ENCODE measurements around the gene PLIN4. TPM values are rescaled to one million over a fixed set of nuclear protein-coding genes. Genes with fewer than 3 reads are reported as not detected.
"Not testable (repeated sequence)": the region's sequence is repeated elsewhere in the genome, so short reads cannot be mapped to it uniquely, and the experiment has no call there.

Gene PLIN4
- total RNA-seq, 2 donors from 2014 or later, result 0.08 TPM; not detected in 1

DNA sequence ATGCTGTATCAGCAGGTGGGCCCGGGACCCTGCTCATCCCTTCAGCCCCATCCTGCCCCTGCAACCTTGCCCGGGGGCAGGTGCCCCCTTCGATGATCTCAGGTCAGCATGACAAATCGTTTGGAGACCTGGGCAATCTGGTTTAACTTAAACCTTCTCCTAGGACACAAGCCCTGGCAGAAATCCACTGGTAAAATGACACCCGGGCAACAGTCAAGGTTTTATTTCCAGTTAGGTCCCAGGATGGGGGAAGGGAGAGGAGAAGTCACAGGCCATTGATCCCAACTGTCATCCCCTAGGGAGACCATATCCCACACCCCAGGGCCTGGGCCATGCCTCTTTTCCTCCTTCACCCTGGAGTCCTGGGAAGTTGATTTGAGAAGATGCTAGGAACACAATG, 18.5 kb upstream of the PLIN4 start:
- H3K36me3 Mint-ChIP-seq, result peaks cover 0 to 19% of the 10 kb centered on the region in 2 donors
- no peak for ATAC-seq
- no peak overlapping the region for H3K27ac Mint-ChIP-seq
- H3K9me3 Mint-ChIP-seq, result peaks cover 0 to 3% of the 10 kb centered on the region in 2 donors
- no peak for DNase-seq (ENCODE audit: low spot score in 2 of 2)

DNA sequence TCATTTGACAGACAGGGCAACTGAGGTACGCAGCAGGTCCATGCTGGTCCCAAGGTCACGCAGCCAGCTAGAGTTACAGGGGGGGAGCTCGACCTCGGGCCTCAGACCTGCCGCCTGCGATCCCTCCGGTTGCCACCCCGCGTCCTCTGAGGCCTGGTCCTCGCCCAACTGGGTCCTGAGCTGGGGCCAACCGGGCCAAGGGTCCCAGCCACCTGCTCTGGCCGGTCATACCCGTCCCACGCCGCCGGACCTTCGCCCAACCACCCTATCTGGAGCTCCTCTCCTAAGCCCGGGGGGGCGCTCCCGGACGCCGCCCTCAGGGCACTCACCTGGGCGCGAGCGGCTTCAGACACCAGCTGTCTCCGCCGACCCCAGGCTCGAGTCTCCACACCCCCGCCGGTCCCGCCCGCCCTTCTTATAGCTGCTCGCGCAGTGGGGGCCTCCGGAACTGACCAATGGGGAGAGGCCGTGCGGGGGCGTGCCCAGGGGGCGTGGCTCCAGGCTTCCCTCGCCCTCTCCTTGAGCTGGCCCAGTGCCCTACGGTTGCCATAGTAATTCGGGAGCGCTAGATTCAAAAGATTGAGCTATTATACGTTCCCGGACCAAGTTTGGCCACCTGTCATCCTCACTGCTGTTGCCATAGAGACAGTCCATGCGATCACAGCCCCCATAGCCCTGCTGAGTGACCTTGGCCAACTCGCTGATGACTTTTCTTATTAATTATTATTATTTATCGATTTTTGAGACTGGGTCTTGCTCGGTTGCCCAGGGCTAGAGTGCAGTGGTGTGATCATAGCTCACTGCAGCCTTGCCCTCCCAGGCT, 16.8 kb upstream of the PLIN4 start, which contains the start of gene PLIN5:
PLIN5 (minus strand) TSS at position 389 of the 823 bp plus-strand sequence. CDS start 1,150 bp downstream, outside the sequence.
- Mint-ChIP-seq H3K9me3 (no peaks in the 10 kb centered on the region), H3K27ac (no peak within 1 kb of the TSS), H3K36me3 (peaks cover 0 to 5% of the 10 kb centered on the region in 2 donors)
- ATAC-seq (peak; percentile 9 to 63), DNase-seq (ENCODE audit: low spot score in 2 of 2) (peak in 1 of 2 donors; percentile 39)

DNA sequence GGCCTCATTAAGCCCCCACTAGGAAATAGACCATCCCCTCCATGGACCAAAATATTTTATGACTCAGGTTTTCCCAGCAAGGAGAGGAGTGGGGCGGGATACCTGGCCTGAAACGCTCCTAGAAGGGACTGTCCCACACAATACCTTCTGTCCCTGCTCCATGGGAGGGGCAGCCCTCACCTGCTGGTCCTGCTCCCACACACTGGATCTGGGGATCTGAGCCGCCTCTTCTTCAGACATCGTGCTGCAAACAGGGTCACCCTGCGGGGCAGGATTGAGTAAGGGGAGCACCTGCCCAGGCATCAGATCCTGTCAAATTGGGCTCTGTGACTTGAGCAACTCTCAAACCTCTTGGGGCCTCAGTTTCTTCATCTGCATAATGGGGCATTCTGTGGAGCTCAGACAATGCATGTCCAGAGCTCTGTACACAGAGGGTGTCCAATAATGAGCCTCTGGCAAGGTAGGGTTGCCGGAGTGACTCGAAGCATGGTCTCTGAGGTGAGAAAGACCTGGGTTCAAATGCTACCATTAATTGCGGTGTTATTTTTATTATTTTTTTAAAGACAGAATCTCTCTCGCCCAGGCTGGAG, 15.6 kb upstream of the PLIN4 start:
- Mint-ChIP-seq H3K9me3 (no peaks in the 10 kb centered on the region), H3K36me3 (no peaks in the 10 kb centered on the region), H3K27ac (no peak overlapping the region)
- ATAC-seq (no peak), DNase-seq (ENCODE audit: low spot score in 2 of 2) (no peak)

DNA sequence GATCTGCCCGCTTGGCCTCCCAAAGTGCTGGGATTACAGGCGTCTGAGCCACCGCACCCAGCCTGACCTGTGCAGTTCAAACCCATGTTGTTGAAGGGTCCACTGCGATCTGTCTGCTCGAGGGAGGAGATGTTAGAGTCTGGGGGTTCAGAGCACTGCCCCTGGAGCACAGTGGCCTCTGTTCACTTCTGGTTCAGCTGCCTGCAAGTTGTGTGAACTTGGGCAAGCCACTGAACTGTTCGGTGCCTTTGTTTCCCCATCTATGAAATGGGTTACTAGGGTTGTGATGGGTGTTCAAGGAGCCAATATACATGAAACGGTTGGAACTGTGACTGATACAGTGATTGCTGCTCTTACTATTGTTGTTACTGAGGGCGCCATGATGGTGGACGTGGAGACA, 15.0 kb upstream of the PLIN4 start:
- Mint-ChIP-seq H3K9me3 (no peaks in the 10 kb centered on the region), H3K36me3 (no peaks in the 10 kb centered on the region), H3K27ac (no peak overlapping the region)
- no peak for ATAC-seq
- no peak for DNase-seq (ENCODE audit: low spot score in 2 of 2)

DNA sequence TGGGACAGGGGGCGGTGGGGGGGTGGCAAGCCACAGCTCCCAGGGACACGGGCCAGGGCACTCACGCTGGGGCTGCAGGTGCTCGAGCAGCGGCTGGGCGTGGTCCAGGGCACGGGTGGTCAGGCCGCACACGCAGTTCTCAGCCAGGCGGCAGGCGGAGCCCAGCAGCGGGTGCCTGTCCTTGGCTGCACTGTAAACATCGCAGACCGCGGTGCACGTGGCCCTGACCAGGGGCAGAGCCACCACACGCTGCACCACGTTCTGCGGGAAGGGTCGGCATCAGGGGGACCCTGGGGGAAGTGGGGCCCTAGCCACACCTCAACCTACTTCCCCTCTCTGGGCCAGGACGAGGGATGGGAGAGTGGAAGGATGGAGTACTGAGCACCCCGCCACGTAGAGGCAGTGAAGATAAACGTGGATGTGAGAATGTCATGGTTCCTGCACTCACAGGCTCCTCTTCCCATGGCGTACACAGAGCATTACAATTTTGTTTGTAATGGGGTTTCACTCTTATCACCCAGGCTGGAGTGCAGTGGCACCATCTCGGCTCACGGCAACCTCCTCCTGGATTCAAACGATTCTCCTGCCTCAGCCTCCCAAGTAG, 13.4 kb upstream of the PLIN4 start:
- DNase-seq (ENCODE audit: low spot score in 2 of 2) (no peak), ATAC-seq (no peak)
- Mint-ChIP-seq H3K27ac (no peak overlapping the region), H3K36me3 (no peaks in the 10 kb centered on the region), H3K9me3 (no peaks in the 10 kb centered on the region)

DNA sequence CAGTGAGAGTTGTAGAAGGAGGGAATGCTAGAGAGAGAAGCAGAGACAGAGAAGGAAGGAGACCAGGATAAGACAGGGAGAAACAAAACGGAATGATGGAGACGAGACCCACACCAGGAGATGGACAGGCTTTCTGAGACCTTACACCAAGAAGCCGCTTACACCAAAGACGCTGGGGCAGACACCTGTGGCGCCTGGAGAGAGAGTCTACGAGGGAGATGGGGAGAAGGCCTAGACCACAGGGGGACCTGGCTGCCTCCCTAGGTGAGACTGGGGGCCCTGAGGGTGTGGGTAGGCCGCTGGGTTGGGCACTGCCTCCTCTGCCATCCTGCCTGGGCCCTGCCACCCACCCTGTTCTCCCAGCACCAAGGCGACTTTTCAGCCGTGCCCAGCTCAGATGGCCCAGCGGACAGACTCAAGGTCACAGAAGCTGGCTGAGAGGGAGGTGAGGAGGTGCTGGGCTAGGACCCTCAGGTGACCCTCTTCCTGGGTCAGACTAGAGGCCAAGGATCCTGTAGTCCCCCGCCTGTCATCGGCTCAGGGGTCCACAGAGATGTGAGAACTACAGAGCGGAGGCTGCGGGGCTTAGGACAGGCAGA, 11.7 kb upstream of the PLIN4 start:
- DNase-seq (ENCODE audit: low spot score in 2 of 2), result no peak
- no peak for ATAC-seq
- H3K27ac Mint-ChIP-seq, result no peak overlapping the region
- no peaks in the 10 kb centered on the region for H3K9me3 Mint-ChIP-seq
- H3K36me3 Mint-ChIP-seq, result no peaks in the 10 kb centered on the region

DNA sequence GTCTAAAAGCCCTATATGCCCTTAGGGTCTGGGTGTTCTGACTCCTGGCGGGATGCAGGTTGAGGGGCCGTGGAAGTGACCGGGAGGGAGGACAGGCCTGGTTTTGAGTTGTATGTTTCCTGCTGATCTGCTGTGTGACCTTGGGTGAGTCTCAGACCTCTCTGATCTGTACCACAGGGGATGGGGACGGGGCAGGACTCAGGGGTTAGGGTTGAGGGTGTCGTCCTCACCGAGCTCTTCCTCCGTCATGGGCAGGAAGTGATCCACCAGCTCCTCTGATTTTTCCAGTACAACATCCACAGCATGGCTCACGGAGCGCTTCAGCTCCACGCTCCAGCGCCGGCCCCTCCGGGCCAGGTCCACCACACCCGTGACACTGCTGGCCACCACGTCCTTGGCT, 10.6 kb upstream of the PLIN4 start:
- Mint-ChIP-seq H3K36me3 (no peaks in the 10 kb centered on the region), H3K27ac (no peak overlapping the region), H3K9me3 (no peaks in the 10 kb centered on the region)
- ATAC-seq (no peak), DNase-seq (ENCODE audit: low spot score in 2 of 2) (no peak)

DNA sequence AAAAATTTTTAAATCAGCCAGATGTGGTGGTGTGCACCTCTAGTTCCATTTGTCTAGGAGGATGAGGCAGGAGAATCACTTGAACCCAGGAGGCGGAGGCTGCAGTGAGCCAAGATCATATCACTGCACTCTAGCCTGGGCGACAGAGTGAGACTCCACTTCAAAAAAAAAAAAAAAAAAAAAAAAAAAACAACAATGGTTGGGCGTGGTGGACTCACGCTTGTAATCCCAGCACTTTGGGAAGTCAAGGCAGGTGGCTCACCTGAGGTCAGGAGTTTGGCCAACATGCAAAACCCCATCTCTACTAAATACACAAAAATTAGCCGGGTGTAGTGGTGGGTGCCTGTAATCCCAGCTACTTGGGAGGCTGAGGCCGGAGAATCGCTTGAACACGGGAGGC, 9.1 kb upstream of the PLIN4 start:
- H3K36me3 Mint-ChIP-seq; ATAC-seq; H3K27ac Mint-ChIP-seq; DNase-seq (ENCODE audit: low spot score in 2 of 2); H3K9me3 Mint-ChIP-seq: not testable (repeated sequence)

DNA sequence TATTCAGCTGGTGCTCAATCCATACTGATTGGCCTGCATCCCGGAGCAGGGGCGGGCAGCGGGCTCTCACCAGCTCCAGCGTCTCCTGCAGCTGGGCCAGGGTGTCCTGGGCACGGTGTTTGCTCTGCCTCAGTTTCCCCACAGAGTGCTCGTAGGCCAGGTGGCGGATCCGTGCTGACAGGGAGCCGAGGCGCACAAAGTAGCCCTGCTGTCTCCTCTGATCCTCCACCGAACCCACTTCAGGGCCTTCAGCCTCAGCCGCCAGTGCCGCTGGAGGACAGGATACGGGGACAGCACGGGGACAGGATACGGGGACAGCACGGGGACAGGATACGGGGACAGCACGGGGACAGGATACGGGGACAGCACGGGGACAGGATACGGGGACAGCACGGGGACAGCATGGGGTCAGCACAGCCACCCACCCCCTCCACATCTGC, 7.3 kb upstream of the PLIN4 start:
- no peak for ATAC-seq
- no peaks in the 10 kb centered on the region for H3K36me3 Mint-ChIP-seq
- DNase-seq (ENCODE audit: low spot score in 2 of 2), result no peak
- no peaks in the 10 kb centered on the region for H3K9me3 Mint-ChIP-seq
- H3K27ac Mint-ChIP-seq, result no peak overlapping the region

DNA sequence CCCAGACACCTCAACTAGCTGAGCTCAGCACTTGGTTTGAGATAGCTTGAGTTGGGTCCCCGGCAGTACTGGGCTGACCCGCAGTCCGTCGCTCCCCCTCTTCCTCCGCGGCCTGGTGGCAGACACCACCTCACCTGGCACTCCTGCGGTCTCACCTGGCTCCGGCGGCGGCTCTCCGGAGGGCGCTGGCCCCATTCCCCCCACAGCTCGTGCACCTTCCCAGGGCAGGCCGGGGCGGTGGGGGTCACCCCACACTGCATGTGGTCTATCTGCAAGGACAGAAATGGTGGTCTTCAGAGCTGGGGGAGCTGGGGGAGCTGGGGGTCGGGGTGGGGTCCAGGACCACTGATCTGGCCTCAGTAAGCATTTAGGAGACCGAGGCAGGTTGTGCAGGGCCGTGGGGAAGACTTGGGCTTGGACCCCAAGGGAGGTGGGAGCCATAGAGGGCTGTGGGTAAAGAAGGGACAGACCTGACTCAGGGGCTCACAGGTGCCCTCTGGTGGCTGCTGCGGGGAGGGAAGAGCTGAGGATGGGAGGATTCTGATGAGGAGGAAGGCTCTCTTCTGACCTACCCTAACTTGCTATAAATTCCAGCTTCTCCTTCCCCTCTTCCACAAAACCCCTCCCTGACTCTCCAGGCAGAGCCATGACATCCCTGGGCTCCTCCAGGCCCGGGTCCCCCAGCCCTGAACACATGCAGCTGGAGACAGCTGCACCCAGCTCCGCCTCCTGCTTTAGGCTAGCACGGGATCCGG, 6.7 kb upstream of the PLIN4 start:
- ATAC-seq (peak; percentile 83 to 87), DNase-seq (ENCODE audit: low spot score in 2 of 2) (peak; percentile 69 to 85)
- Mint-ChIP-seq H3K9me3 (no peaks in the 10 kb centered on the region), H3K36me3 (no peaks in the 10 kb centered on the region), H3K27ac (no peak overlapping the region)

DNA sequence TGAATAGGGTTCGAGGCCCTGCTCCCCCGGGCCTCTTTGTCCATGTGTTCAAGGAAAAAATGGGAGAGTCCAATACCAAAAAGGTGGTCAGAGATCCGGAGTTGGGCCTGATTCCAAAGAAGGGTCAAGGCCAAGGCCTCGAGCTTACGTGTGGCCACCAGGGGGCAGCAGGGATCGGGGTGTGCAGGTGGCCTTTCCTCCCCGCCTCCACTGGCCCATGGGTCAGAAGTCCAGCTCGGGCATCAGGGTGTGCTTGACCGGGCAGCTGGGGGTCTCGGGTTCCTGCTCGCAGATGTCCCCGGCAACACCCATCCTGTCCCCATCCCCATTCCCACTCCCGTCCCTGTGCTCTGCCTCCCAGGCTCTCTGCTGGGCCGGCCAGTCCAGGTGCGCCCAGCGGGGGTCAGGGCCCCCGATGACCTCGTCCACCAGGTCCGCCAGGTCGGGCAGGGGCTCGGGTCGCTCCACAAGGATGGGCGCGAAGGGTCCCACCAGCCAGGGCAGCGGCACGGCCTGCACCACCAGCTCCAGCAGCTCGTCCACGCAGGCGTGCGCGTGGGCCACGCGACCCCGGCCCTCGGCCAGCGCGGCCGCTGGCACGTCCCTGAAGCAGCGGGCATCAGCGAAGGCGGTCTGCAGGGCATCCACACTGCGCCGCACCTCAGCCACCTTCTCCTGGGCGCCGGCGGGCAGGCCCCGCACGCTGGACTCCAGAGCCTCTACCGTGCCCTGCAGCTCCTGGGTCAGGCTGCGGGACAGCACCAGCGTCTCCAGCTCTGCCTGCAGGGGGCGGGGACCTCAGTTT, 5.2 kb upstream of the PLIN4 start:
- no peaks in the 10 kb centered on the region for H3K36me3 Mint-ChIP-seq
- no peaks in the 10 kb centered on the region for H3K9me3 Mint-ChIP-seq
- DNase-seq (ENCODE audit: low spot score in 2 of 2), result peak in 1 of 2 donors; percentile 53
- ATAC-seq, result peak in 1 of 2 donors; percentile 48
- no peak overlapping the region for H3K27ac Mint-ChIP-seq

DNA sequence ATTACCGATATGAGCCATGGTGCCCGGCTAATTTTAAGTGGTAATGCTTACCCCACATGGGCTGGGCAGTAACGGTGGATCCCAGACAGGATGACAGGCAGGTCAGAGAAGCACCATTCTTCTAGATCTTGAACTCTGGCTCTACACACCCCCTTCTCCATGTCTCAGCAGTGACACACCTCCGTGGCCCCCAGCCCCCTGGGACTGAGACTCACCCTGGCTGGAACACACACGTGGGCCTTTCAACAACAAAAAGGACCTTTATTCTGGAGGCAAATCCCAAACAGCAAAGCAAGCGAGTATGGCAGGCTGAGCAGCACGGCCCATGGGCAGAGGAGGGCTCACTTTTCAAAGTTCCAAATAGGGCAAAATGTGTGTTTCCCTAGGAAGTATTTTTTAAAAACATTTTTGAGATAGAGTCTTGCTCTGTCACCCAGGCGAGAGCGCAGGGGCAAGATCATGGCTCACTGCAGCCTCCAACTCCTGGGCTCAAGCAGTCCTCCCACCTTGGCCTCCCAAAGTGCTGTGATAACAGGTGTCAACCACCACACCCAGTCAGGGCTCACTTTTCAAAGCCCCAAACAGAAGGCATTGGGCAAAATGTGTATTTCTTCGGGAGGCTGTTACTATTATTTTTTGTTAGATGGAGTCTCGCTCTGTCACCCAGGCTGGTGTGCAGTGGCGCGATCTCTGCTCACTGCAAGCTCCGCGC, 4.2 kb upstream of the PLIN4 start:
- Mint-ChIP-seq H3K36me3 (no peaks in the 10 kb centered on the region), H3K27ac (peak overlapping the region in 1 of 2 donors; percentile 24), H3K9me3 (no peaks in the 10 kb centered on the region)
- DNase-seq (ENCODE audit: low spot score in 2 of 2), result no peak
- no peak for ATAC-seq

DNA sequence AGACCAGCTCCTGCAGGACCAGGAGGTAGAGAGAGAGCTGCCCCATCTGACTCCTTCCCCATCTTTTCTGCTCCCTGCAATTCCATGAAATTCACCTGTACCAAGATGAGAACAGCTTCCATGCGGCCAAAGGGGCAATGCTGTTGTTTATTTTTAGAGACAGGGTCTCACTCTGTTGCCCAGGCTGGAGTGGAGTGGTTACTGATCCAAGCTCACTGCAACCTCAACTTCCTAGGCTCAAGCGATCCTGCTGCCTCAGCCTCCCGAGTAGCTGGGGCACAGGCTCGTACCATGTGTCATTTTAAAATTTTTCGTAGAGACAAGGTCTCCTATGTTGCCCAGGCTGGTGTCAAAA, 3.6 kb upstream of the PLIN4 start:
- no peak for ATAC-seq

DNA sequence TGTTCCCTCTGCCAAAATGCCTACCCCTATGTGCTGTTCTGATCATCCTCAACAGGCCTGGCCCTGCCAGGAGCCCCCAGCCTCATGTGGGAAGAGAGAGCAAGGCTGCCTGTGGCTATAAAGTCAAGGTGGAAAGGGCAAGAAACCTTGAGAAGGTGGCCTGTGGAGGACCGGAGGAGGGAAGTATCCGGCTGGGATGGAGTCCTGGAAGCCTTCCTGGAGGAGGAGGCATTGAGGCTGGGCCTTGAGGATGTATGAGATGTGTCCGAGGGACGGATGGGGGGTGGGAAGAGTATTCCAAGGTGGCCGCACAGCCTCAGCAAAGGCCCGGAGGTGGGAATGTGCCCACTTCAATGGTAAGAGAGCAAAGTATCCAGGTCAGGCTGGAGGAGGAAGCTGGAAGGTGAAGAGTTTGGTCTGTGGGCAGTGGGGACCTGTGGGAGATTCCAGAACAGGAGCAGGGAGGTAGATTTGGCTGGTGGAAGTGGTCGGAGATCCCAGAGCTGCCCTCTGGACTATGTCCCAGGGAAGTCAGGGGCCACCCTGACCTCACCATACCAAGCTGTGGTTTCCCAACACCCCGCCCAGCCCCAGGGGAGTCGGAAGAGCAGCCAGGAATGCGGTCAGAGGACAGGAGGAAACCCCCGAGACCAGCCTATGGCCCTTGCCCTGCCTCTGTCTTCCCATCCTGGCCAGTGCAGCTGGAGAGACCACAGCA, 3.0 kb upstream of the PLIN4 start:
- no peak for ATAC-seq
- Mint-ChIP-seq H3K36me3 (no peaks in the 10 kb centered on the region), H3K27ac (no peak overlapping the region), H3K9me3 (no peaks in the 10 kb centered on the region)
- DNase-seq (ENCODE audit: low spot score in 2 of 2), result no peak

More for the DNA sequence above, 3.6 kb upstream of the PLIN4 start:
- DNase-seq (ENCODE audit: low spot score in 2 of 2), result no peak
- Mint-ChIP-seq H3K9me3 (no peaks in the 10 kb centered on the region), H3K27ac (peak overlapping the region in 1 of 2 donors; percentile 24), H3K36me3 (no peaks in the 10 kb centered on the region)
